Adrenal gland (tissue), 5 donors: ENCODE data around the gene ACD.

Experiments used
- POLR2A ChIP-seq, 2 donors: fragments of 450-650 bp; IDR thresholded peaks; one replicate each; pipeline ENCODE4 v1.6.1; 2017; ENCODE audit warnings: antibody characterized with exemption in 2 of 2, mild to moderate bottlenecking in 2 of 2, moderate library complexity in 1 of 2
- TF ChIP-seq, protein P1 (sequence below), 6 experiments: fragments of 450-650 bp in 4 of 6; fragments of 200-600 bp in 2 of 6; sonication (generic) in 1 of 6; IDR thresholded peaks; 1 replicate in 5 of 6; 2 replicates in 1 of 6; pipeline versions ENCODE4 v1.5.1 to v1.8.0; 2016 to 2021; ENCODE audit warnings: antibody characterized with exemption in 6 of 6, mild to moderate bottlenecking in 2 of 6, moderate library complexity in 1 of 6
- donor health status: DM: no; HTN: no; CAD: no.

DNA sequence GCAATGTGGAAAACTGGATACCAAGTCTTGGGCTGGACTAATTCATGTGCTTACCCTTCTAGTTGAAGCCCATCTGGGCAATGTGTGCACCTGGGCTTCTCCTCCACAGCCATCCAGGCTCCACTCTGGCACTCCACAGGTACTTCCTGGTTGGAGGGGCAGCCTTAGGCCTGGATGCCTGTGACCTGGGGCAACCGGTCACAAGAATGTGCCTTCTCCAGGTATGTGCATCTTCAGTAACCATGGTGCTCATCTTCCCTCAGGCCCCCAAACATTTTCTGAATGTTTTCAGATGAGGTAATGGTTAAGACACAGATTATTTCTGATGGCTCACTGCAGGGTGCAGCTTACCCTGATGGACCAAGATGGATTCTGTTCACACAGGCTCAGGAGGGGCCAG is 17.7 kb upstream of the ACD start:
- no peak for TF ChIP-seq POLR2A (IDR thresholded peaks at IDR 0.05)
- TF ChIP-seq, protein P1, sequence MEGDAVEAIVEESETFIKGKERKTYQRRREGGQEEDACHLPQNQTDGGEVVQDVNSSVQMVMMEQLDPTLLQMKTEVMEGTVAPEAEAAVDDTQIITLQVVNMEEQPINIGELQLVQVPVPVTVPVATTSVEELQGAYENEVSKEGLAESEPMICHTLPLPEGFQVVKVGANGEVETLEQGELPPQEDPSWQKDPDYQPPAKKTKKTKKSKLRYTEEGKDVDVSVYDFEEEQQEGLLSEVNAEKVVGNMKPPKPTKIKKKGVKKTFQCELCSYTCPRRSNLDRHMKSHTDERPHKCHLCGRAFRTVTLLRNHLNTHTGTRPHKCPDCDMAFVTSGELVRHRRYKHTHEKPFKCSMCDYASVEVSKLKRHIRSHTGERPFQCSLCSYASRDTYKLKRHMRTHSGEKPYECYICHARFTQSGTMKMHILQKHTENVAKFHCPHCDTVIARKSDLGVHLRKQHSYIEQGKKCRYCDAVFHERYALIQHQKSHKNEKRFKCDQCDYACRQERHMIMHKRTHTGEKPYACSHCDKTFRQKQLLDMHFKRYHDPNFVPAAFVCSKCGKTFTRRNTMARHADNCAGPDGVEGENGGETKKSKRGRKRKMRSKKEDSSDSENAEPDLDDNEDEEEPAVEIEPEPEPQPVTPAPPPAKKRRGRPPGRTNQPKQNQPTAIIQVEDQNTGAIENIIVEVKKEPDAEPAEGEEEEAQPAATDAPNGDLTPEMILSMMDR (IDR thresholded peaks at IDR 0.05) = no peak
